GM19035 (cell line): ENCODE data around the gene CLPSL2.

ENCODE experiments used
- ATAC-seq: cut with Tn5 transposase; IDR thresholded peaks from one replicate; pipeline ENCODE4 v1.9.1; 2021; ENCODE audit not compliant: unreplicated experiment

The CLPSL2 gene

GRCh38 chr6:35786810-35787209, 10.4 kb downstream of the CLPSL2 start:
- ATAC-seq: no peak

- ATAC-seq: no peak
These were observed 11.1 kb downstream of the CLPSL2 start for GRCh38 chr6:35787266-35788218.

GRCh38 chr6:35788423-35788982, 12.1 kb downstream of the CLPSL2 start:
- no peak for ATAC-seq

GRCh38 chr6:35790683-35791082, 14.3 kb downstream of the CLPSL2 start:
- ATAC-seq: no peak

GRCh38 chr6:35794536-35795452, 18.4 kb downstream of the CLPSL2 start:
- ATAC-seq: no peak

GRCh38 chr6:35795453-35796071, 19.2 kb downstream of the CLPSL2 start:
- ATAC-seq: no peak

GRCh38 chr6:35796236-35796635, 19.8 kb downstream of the CLPSL2 start:
- ATAC-seq: no peak

- ATAC-seq: no peak
These were observed 21.6 kb downstream of the CLPSL2 start for GRCh38 chr6:35797837-35798526.

- no peak for ATAC-seq
These were observed 22.3 kb downstream of the CLPSL2 start for GRCh38 chr6:35798706-35799105.

- no peak for ATAC-seq
These were observed 24.8 kb downstream of the CLPSL2 start for GRCh38 chr6:35801148-35801547.

- no peak for ATAC-seq
These were observed 28.8 kb downstream of the CLPSL2 start, which contains the start of gene LHFPL5 for GRCh38 chr6:35804996-35805736. LHFPL5 (plus strand) TSS chr6:35805352; CDS start chr6:35805671, 319 bp downstream.

GRCh38 chr6:35808688-35809087, 32.3 kb downstream of the CLPSL2 start:
- no peak for ATAC-seq

- no peak for ATAC-seq
These were observed 33.4 kb downstream of the CLPSL2 start for GRCh38 chr6:35809809-35810208.

GRCh38 chr6:35810971-35811698, 34.7 kb downstream of the CLPSL2 start:
- ATAC-seq: no peak

GRCh38 chr6:35811699-35811995, 35.2 kb downstream of the CLPSL2 start:
- no peak for ATAC-seq

- ATAC-seq: no peak
These were observed 41.1 kb downstream of the CLPSL2 start for GRCh38 chr6:35817515-35817914.

GRCh38 chr6:35823601-35824000, 47.2 kb downstream of the CLPSL2 start:
- no peak for ATAC-seq

GRCh38 chr6:35824552-35825192, 48.3 kb downstream of the CLPSL2 start:
- ATAC-seq: no peak
